Colonic mucosa (tissue), 4 donors: ENCODE measurements around the gene DCBLD1. TPM values are rescaled to one million over a fixed set of nuclear protein-coding genes. Genes with fewer than 3 reads are reported as not detected.

Experiments
- DNase-seq: peaks from one replicate; pipeline ENCODE4 v3.0.0-alpha.2; 2020
- H3K27ac ChIP-seq: fragments of 200-600 bp; one replicate; pipeline ENCODE4 v1.8.0; 2021
- H3K27me3 ChIP-seq: fragments of 200-600 bp; one replicate; pipeline ENCODE4 v1.8.0; 2021
- H3K36me3 ChIP-seq: fragments of 200-600 bp; one replicate; pipeline ENCODE4 v1.8.0; 2021
- H3K4me1 ChIP-seq: fragments of 200-600 bp; one replicate; pipeline ENCODE4 v1.8.0; 2021; ENCODE audit warnings: mild to moderate bottlenecking
- H3K4me3 ChIP-seq: fragments of 200-600 bp; one replicate; pipeline ENCODE4 v1.8.0; 2021
- H3K9ac ChIP-seq, 2 donors: one replicate each; pipeline ENCODE4 v1.7.0; 2013; ENCODE audit warnings: control low read depth in 2 of 2, low read depth in 2 of 2, low read length in 2 of 2
- H3K9me3 ChIP-seq: fragments of 200-600 bp; one replicate; pipeline ENCODE4 v1.8.0; 2021
- CTCF ChIP-seq: fragments of 200-600 bp; IDR thresholded peaks from one replicate; pipeline ENCODE4 v1.8.0; 2022; ENCODE audit warnings: antibody characterized with exemption, mild to moderate bottlenecking
- intact Hi-C: fragments of 100-400 bp; cut with DNase I; formaldehyde crosslinking; loops from one replicate; pipeline ENCODE4 v1.14.1; 2022
- total RNA-seq, 2 donors: library from RNA; stranded (reverse); fragmentation: NEBNext Ultra II Directional in 1 of 2; extraction: Animal tissue kit (Norgen Biotek cat#: 25700) in 1 of 2; gene quantifications; one replicate each; pipeline ENCODE4 v1.2.1, GENCODE V29; 2021
- donor health status: healthy.
- donor health status: DM: no; HTN: no; CAD: no.
- donor health status: DM: no; HTN: no; CAD: no.

DCBLD1 gene
- total RNA-seq, 2 donors from 2014 or later: 16.3 to 17.2 TPM

- no peak for TF ChIP-seq CTCF
- no peaks in the 10 kb centered on the region for H3K9me3 ChIP-seq
- DNase-seq: no peak
- no peak overlapping the region for H3K27ac ChIP-seq
- no peaks in the 10 kb centered on the region for H3K27me3 ChIP-seq
- no peak overlapping the region for H3K9ac ChIP-seq
- no peaks in the 10 kb centered on the region for H3K36me3 ChIP-seq
- H3K4me1 ChIP-seq: no peaks in the 10 kb centered on the region
- intact Hi-C loops: no loop called here
- H3K4me3 ChIP-seq: no peak overlapping the region
Observed at GRCh38 chr6:117456250-117456649, 26.2 kb upstream of the DCBLD1 start.

- H3K4me1 ChIP-seq: no peaks in the 10 kb centered on the region
- no peak for DNase-seq
- intact Hi-C loops: no loop called here
- no peak overlapping the region for H3K9ac ChIP-seq
- H3K9me3 ChIP-seq: no peaks in the 10 kb centered on the region
- H3K27ac ChIP-seq: no peak overlapping the region
- no peaks in the 10 kb centered on the region for H3K27me3 ChIP-seq
- H3K4me3 ChIP-seq: no peak overlapping the region
- H3K36me3 ChIP-seq: no peaks in the 10 kb centered on the region
- no peak for TF ChIP-seq CTCF
Observed at GRCh38 chr6:117456998-117457397, 25.5 kb upstream of the DCBLD1 start.

- no peak overlapping the region for H3K9ac ChIP-seq
- DNase-seq: no peak
- H3K27me3 ChIP-seq: no peaks in the 10 kb centered on the region
- no peaks in the 10 kb centered on the region for H3K36me3 ChIP-seq
- H3K27ac ChIP-seq: no peak overlapping the region
- intact Hi-C loops: no loop called here
- no peaks in the 10 kb centered on the region for H3K4me1 ChIP-seq
- no peak for TF ChIP-seq CTCF
- H3K4me3 ChIP-seq: no peak overlapping the region
- H3K9me3 ChIP-seq: no peaks in the 10 kb centered on the region
Observed at GRCh38 chr6:117459204-117459944, 23.1 kb upstream of the DCBLD1 start.

- no peaks in the 10 kb centered on the region for H3K36me3 ChIP-seq
- H3K9me3 ChIP-seq: no peaks in the 10 kb centered on the region
- H3K4me1 ChIP-seq: no peaks in the 10 kb centered on the region
- H3K9ac ChIP-seq: no peak overlapping the region
- no peak overlapping the region for H3K4me3 ChIP-seq
- DNase-seq: no peak
- H3K27ac ChIP-seq: no peak overlapping the region
- intact Hi-C loops: no loop called here
- H3K27me3 ChIP-seq: no peaks in the 10 kb centered on the region
- no peak for TF ChIP-seq CTCF
Observed at GRCh38 chr6:117463762-117464665, 18.5 kb upstream of the DCBLD1 start.

GRCh38 chr6:117464700-117465099 is 17.8 kb upstream of the DCBLD1 start:
- Histone ChIP-seq H3K4me3 (no peak overlapping the region), H3K27me3 (no peaks in the 10 kb centered on the region), H3K27ac (no peak overlapping the region), H3K36me3 (no peaks in the 10 kb centered on the region), H3K9me3 (no peaks in the 10 kb centered on the region), H3K4me1 (no peaks in the 10 kb centered on the region), H3K9ac (no peak overlapping the region)
- TF ChIP-seq CTCF: no peak
- intact Hi-C loops: no loop called here
- no peak for DNase-seq
